SK-MEL-5 (cell line): ENCODE data around the gene SEC16A. TPM values are rescaled to one million over a fixed set of nuclear protein-coding genes. Genes with fewer than 3 reads are reported as not detected.

ENCODE experiments used
- DNase-seq: peaks from one replicate; pipeline ENCODE4 v3.0.0-alpha.2; 2016; ENCODE audit warnings: low read depth, low spot score
- in situ Hi-C: cut with HindIII; loops from 2 replicates; pipeline ENCODE4 v1.10.0; 2016; ENCODE audit warnings: low sequenced_read_pairs, high pct_unique_total_duplicates, low pct_unique_long_range_greater_than_20kb
- total RNA-seq: library from RNA; depleted of rRNA; stranded (reverse); fragments of >200 nt; shearing (Covaris generic); gene quantifications from 2 replicates; pipeline ENCODE4 v1.2.3, GENCODE V29; 2014

SEC16A gene
- total RNA-seq, 1 experiment from 2014 or later = 16.4 TPM

DNA sequence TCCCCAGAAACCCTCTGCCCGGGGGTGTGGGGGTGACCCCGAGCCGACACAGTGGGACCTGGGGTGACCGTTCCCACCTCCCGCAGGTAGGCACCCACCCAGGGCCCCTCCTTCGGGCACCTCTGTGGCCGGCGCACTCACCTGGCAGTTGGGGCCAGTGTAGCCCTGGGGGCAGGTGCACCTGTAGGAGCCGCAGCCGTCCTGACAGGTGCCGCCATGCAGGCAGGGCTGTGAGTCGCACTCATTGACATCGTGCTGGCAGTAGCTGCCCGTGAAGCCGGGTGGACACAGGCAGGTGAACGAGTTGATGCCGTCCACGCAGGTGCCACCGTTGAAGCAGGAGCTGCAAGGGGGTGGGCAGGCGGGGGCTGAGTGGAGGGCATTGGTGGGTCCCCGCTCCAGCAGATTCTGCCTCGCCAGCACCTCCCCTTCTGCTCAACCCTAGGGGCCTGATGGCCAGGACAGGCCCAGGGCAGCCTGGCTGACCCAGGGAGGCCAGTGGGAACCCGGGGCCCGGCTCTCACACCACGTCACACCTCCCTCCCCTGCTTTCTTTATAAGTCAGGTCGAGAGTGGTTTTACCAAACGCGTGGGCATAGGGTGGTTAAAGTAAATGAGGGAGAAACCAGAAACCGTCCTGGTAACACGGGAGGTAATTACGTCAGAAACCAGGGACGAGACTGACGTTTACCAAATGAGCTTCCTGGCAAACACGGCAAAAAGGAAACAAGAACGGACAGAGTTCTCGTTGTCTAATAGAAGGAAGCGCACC is 26.1 kb upstream of the SEC16A start:
- DNase-seq = no peak
- in situ Hi-C loops = no loop called here

DNA sequence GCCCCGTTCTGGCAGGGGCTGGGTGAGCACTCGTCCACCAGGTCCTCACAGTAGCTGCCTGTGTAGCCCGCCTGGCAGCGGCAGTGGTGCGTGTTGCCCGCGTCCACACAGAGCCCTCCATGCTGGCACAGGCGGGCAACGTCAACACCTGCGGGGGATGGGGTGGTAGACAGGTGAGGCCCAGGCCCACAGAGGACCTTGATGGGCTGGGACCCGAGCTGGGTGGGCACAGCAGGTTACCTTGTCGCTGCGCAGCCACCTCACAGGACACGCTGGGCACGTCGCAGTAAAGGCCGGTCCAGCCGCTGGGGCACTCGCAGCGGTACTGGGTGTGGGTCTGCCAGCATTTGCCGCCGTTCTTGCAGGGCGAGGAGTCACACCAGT is 25.1 kb upstream of the SEC16A start:
- no peak for DNase-seq
- in situ Hi-C loops = no loop called here

DNA sequence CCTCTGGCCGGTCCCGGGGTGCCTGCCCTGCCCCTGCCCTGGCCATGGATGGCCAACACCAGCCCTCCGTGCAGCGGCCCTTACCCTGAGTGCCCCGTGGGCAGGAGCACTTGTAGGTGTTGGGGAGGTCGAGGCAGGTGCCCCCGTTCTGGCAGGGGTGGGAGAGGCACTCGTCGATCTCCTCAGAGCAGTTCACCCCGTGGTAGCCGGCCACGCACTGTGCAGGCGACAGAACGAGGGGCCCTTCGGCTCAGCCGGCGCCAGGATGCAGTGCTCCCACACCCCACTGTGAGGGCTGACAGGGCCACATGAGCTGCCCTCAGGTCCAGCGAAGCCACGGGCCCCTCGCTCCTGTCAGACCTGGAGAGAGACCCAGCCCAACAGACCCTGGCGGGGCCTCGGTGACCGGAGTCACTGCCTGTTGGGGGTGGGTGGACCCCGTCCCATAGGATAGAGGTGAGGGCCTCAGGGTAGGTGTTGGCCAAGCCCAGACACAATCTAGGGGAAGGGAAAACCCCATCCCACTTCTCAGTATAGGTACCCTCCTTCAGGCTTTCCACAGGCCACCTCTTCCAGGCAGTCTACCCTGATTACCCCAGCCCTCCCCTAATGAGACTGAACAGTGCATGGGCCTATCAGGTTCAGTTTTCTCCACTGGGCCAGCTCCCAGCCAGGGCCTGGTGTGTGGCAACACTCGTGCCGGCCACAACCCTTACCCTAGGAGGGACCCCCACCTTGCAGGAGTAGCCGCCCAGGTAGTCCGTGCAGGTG is 24.6 kb upstream of the SEC16A start:
- no peak for DNase-seq
- in situ Hi-C loops = no loop called here

DNA sequence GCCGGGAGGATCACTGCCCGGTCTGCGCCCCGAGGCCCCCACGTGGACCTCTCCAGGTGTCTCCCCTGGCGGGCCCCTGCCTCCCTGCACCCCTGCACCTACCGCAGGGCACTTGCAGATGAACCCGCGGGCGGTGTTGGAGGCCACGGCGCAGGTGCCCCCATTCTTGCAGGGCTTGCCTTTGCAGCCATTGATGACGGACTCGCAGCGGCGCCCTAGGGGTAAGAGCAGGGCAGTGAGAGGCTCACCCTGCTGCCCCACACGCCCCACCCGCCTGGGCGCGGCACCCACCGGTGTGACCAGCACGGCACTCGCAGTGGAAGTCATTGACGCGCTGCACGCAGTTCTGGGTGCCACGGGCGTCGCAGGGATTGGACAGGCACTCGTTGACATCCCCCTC is 23.6 kb upstream of the SEC16A start:
- in situ Hi-C loops = no loop called here

DNA sequence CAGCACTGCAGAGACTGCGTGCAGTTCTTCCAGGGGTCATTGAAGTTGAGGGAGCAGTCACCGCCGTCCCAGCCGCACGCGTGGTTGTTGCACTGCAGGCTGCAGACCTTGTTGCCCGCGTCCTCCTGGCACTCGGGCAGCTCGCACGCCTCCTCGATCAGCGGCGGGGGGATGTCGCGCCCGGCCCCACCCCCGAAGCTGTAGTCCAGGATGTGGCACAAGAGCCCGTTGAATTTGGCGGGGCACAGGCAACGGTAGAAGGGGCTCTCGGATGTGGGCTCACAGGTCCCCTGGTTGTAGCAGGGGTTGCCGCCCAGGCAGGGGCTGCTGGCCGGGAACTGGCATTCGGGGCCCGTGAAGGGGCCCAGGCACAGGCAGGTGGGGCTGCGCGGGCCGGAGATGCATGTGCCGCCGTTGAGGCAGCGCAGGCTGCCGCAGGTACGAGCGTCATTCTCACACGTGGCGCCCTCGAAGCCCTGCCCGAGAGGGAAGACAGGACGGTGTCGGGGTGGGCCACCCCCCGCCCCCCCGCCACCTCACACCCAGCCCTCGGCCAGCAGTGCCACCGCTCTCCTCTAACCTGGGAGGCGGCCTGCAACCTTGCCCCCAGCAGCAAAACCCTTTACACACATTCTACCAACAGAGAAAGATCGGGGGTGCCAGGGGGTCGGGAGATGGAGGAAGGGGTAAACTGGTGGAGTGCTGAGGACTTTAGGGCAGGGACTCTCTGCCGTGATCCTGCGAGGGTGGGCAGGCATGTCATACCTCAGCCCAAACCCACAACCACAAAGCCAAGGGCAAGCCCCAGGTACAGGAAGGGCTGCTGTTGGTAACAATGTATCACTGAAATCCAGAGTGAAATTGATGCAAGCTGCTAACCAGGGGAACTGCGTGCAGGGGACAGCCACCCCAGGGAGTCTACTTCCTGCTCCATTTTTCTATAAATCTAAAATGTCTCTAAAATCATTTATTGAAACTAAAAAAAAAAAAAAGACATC is 22.9 kb upstream of the SEC16A start:
- in situ Hi-C loops = no loop called here
- DNase-seq = no peak

More for the DNA sequence above, 23.6 kb upstream of the SEC16A start:
- no peak for DNase-seq

DNA sequence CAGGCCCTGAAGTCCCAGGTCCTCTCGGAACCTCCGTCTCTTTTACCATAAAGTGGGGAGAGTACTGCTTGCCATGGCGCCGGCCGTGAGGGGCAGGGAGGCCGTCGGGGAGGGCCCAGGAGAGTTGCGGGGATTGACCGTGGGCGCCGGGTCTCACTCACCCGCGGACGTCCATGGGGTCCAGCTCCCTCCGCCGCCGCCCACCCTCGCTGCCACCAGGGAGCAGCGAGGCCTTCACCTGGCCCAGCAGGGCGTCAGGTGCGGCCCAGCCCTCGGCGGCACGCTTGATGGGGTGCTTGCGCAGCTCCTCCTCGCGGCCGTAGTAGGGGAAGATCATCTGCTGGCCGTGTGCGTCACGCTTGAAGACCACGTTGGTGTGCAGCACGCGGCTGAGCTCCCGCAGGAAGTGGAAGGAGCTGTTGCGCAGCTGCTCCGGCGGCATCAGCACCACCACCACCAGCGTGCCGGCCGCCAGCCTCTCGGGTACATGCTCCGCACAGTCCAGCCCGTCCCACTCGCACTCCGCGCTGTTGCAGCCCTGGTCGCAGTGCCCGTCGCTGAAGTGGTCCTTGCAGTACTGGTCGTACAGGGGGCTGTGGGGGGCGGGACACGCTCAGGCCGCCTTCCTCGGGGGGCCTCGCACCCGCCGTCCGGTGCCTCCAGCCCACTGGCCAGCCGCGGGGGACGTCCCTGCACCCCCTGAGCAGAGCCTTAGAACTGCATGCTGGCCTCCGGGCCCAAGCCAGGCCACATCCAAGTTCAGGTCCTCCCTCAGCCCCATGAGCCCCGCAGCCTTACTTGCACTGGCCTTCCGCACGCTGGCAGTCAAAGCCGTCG is 21.9 kb upstream of the SEC16A start:
- no peak for DNase-seq
- in situ Hi-C loops = no loop called here

DNA sequence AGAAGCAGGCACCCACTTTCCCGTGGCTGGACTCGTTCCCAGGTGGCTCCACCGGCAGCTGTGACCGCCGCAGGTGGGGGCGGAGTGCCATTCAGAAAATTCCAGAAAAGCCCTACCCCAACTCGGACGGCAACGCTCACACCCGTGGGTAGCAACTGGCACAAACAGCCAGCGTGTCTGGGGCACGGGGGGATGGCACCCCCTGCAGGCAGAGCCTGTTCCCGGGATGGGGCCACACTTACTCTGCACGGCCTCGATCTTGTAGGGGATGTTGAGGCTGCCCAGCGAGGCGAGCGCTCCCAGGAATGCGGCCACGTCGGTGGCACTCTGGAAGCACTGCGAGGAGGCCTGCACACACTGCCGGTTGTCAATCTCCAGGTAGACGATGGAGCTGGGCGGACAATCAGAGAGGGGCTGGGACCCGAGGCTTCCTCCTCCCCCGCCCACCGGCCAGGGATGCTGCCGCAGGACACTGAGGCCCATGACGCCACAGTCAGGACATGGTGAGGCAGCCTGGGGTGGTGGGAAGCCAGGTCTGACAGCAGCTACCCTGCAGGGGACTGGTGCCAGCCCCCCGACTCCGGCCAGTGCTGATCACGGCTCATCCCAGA is 20.2 kb upstream of the SEC16A start:
- in situ Hi-C loops = no loop called here
- no peak for DNase-seq

DNA sequence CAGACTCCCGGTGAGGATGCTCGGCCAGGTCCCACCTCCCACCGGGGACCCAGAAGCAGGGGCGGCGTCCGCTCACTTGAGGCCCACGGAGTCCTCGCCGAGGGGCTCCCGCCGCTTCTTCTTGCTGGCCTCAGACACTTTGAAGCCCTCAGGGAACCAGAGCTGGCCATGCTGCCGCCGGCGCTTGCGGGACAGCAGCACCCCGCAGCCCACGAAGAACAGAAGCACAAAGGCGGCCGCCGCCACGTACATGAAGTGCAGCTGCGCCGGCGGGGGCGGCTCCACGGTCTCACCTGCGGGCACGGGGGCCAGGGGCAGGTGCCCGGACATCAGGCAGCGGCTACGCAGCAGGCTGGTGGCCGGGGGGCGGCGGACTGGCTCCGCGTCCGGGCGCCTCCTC is 19.4 kb upstream of the SEC16A start:
- no peak for DNase-seq
- in situ Hi-C loops = no loop called here

DNA sequence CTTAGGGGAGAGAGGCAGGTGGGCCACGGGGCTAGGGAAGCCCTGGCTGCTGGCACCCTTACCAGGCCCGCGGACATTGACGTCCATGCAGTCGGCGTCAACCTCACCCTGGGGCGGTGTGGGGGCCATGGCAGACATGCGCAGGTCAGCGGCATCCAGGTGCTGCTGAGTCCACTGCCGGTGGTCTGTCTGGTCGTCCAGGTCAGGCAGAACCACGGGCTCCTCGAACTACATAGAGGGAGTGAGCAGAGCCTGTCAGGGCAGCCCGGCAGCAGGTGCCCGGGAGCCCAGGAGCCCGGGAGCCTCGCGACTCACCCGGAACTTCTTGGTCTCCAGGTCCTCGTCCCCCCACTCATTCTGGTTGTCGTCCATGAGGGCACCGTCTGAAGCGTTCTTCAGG is 18.8 kb upstream of the SEC16A start:
- DNase-seq = no peak
- in situ Hi-C loops = no loop called here

DNA sequence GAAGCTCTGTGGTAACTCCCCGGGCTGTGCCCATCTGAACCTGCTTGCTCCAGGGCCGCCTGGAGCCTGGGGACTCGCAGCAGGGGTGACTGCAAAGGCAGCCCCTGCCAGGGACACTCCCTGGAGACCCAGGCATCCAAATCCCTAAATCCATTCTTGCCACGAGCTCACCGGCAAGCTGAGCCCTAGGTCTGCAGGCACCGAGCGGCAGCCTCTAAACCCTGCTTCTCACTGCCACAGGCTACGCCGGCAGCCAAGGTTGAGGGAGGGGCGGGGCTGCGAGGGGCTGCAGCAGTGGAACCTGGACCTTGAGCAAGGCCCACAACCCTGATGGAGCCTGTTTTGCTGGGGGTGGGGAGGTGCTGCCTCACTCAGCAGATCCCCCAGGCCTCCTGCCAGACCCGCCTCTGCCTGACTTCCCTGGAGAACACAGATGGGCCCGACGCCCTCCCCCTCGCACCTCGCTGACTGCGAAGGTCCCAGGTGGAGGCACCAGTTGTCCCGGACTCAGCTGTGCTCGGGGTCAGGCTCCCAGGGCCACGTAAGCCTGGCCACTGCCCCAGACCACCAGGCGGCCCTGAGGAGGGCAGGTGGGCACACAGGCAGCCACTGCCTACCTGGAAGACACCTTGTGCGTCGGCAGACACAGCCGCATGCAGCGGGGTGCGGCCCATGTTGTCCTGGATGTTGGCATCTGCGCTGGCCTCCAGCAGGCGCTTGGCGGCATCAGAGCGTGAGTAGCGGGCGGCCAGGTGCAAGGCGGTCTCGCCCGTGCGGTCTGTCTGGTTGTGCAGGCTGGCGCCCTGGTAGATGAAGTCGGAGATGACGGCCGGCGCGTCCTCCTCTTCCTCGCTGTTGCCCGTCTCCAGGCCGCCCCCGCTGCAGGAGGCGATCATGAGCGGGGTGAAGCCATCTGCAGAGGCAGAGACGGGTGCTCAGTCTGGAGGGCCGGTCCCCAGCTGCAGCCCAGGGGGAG is 17.4 kb upstream of the SEC16A start:
- in situ Hi-C loops = no loop called here
- no peak for DNase-seq

DNA sequence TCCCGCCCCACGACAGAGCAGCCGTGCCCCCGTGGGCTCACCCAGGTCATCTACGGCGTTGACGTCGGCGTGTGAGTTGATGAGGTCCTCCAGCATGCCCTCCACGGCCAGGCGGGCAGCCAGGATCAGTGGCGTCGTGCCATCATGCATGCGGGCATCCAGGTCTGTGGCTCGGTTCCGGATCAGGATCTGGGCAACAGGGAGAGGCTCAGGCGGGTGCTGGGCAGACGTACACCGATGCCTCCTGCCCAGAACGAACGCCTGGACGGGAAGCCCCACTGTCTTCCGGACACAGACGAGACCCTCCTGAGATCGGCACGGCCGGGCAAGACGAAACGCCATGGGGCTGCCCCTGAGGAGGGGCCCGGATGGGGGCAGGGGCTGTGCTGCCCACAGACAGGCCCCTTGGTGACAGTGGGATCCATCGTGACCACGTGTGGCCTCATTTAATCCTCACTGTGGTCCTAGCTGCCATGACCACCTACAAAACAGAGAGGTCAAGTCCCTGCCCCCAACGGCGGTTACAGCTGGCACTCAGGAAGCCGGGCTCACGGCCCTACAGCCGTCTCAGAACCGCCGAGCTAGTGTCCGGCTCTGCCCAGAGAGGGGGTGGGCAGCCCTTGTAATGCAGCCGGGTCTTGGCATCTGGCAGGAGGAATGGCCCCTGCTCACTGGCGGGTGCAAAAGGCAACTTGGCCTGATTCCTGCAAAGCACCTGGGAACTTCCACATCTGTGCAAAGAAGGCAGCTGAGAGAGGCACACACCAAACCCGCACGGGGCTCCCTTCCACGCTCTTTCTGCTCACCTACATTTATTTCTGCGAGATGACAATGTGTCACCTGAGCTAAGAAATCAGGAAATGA is 16.5 kb upstream of the SEC16A start:
- in situ Hi-C loops = no loop called here
- no peak for DNase-seq

DNA sequence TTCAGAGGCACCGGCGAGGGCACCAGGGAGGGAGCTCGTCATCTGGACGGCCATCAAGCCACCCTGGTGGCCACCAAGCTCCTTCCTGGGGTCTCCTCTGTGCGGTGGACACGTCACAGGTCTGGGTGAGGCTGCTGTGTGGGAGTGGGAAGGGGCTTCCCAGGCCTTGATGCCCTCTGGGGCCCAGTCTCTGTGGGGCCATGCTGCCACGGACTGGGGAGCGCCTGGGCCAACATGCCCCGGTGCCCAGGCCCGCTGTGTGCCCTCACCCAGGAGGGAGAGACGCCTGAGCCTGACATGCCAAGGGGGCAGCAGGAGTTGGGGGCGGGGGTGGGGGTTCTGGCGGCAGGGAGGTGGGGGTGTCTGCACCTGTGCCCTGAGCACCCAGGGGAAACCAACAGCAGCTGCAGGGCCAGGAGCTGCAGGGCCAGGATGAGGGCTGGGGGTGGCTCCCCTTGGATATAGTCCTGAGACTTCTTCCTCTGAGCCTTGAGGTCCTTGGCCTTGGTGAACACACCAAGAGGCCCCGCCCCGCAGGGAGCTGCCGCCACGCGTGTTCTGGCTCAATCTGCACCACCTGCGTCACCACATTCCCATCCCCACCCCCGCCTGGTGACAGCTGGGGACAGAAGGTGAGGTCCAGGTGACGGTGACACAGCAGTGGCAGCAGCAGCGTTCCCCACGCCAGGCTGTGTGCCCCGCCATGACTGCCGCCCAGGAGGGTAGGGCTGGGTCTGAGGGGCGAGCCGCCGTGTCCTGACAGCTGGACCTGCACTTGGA is 15.3 kb upstream of the SEC16A start:
- in situ Hi-C loops = no loop called here

DNA sequence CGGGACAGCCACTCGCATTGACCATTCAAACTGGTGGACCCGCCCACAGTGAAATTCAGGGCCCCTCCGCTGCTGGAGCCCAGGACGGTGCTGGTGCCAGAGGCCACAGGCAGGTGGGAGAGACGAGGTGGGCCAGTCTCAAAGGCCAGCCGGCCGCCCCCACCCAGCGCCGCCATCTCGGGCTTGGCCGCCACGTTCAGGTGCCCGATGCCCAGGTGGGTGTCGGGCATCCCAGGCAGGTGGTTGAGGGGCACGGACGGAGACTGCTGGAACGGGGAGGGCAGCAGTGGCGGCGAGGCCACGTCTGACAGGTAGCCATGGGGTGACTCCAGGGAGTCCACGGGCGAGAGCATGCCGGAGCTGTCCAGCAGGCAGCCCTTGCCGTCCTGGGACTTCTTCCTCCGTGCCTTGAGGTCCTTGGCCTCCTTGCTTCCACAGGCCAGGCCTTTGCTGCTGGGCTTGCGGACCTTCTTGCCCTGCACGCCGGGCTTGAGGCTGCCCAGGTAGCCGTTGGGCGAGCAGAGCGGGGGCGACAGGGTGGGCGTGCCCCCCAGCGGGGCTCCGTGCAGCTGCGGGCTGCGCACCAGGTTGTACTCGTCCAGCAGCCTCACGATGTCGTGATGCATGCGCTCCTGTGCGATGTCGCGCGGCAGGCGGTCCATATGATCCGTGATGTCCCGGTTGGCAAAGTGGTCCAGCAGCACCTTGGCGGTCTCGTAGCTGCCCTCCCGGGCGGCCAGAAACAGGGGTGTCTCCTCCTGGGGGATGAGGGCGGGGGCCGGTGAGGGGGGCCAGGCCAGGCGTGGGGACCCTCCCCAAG is 14.2 kb upstream of the SEC16A start:
- in situ Hi-C loops = no loop called here
- no peak for DNase-seq

More for the DNA sequence above, 15.3 kb upstream of the SEC16A start:
- no peak for DNase-seq

DNA sequence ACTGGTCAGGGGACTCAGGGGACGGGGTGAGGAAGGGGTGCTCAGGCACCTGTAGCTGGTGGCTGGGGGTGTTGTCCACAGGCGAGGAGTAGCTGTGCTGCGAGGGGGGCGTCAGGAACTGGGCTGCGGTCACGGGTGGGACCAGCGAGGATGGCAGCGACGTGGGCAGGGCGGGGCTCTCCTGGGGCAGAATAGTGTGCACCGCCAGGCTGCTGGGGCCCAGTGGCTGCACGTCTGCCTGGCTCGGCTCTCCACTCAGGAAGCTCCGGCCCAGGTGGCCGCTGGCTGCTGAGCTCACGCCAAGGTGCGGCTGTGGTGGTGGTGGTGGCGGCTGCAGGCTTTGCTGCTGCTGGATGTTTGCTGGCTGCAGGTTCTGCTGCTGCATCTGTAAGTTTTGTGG is 13.3 kb upstream of the SEC16A start:
- in situ Hi-C loops = no loop called here
- no peak for DNase-seq
